SK-N-DZ (cell line): ENCODE results near the gene FAM162A.

ENCODE experiments used
- DNase-seq: peaks from one replicate; pipeline ENCODE4 v3.0.0-alpha.2; 2015; ENCODE audit warnings: low spot score

The FAM162A gene

DNA sequence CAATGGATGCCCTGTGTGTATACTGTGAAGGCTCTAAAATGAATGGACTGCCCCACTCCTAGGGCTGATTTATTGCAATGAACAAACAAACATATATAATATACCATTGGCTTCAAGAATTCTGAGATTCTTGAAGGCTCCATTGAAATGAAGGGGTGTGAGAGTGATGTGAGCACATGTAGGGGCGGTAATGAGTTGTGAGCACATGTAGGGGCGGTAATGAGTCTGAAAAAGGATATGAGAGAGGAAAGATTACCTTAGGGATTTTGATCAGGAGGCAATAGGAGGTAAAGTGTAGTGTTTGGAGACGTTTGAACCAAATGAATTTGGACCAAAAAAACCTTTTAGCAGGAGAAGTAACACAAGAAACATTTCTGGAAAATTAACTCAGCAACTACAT is 3.7 kb downstream of the FAM162A start:
- DNase-seq = no peak

DNA sequence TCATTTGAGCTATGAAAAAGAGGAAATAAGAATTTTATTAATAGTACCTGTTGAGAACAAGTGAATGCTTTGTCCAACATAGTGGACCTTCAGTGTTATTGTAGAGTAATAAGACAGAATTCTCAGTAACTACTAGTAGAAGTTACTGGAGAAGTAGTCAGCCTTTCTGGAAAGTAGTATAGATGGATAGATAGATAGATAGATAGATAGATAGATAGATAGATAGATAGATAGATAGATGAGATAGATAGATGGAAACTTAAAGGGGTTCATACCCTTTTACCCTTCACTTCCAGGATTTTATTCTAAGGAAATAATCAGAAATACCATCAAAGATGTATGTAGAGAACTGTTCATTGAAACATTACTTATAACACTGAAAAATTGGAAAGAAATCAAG is 5.2 kb downstream of the FAM162A start:
- no peak for DNase-seq

DNA sequence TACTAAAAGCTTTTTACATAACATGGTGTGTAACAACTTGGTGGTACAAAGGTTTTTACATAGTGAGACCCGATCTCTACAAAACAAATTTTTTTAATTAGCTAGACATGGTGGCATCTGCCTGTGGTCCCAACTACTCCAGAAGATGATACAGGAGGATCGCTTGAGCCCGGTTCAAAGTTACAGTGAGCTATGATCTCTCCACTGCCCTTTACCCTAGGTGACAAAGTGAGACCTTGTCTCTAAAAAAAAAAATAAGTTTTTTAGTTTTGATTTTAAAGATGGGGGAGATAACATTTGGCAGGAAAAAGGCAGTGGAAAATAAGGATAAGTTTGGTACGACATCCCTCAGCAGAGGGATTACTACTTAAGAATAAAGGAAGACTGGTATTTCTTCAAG is 5.9 kb downstream of the FAM162A start:
- DNase-seq = no peak

DNA sequence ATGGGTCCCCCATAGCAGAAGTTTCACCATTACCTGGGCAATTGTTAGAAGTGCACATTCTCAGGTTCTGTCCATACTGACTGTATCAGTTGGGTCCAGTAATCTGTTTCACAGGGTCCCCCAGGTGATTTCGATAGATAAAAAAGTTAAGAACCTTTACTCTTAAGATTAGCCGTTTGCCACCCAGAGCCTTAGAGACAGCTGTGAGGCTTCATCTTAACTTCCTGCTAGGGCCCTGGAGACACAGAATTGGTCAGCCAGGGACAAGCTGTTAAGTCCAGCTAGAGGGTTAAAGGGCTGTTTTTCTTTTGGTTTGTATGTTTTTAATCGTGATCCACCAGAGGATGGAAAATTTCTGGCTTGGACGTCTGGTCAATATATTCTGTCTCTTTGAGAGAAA is 6.7 kb downstream of the FAM162A start:
- DNase-seq = no peak

DNA sequence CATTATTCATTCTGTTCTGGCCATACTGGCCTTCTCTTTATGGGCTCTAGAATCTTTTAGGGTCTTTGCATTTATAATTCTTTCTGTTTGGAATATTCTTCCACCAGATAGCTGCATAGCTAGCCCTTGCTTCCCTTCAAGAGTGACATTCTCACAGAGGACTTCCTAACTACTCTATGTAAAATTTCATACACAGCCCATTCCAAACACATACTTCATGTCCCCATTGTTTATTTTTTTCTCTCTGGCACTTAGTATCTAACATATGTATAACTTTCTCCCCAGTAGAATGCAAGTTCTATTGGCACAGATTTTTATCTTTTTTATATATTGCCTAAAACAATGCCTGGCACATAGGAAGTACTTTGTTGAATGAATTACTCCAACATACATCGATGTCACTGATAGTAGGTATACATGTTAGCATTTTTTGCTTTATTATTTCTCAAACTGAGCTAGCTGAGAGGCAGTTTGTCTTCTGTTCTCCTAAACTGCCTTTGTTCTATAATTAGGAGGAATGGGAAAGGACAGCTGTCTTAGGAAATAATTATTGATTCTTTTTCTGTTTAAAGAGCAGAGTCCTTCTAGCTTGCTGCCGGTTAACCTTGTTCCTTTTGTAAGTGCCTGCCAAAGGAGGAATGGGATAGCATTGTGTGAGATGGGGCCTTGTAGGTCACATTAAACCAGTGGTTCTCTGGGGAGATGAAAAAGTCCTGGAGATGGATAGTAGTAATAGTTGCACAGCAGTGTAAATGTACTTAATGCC is 7.9 kb downstream of the FAM162A start:
- no peak for DNase-seq

DNA sequence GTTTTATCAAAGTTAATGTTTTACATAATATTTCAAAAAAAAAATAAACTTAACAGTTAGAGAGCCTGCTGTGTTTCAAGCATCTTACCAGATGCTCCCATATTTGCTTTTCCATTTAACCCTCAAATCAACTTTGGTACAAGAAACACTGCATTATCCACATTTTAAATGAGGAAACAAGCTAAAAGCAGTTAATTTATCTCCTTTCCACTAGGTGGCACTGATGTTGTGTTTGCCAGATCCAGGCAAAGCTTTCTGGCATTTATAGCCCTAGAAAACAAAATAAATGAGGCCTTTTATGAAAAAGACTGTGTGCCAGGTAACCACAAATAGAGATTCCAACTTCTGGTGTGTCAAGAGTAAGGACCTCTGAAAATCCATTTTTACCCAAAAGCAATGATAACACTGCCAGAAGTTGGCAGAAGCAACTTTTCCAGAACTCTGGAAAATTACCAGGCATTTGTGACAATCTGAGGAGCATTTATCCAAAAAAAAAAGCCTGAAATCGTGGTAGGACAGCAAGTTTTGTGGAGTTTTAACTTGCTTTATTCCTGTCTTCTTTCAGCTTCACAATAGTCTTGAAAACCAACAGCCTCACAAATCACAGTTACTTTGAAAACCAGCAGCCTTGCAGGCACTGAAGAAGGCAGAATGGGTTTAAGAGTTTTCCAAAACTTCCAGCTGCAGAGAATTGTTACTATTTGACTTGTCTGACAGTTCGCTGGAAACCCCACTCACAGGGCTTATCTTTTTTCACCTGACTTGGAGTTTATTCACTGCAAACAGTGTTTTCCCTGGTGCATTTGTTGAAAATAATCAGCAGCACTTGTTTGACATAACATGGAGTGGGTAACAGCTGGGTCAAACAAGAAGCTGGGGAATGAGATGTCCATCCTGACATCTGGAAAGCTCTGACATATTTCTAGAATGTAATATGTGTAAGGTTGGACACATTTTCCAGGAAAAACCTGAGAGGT is 9.2 kb downstream of the FAM162A start:
- DNase-seq = peak; percentile 39

DNA sequence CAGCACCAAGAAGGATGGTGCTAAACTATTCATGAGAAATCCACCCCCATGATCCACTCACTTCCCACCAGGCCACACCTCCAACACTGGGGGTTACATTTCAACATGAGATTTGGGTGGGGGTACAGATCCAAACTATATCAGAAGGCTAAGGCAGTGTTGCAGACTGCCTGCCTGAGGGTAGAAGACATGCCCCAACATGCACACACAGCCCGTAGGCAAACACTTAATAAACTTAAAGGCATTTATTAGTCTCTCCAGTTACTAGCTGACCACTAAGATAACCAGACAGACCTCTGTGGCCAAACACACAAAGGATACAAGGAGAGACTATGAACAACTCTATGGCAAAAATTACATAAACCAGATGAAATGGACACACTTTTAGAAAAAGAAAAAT is 10.2 kb downstream of the FAM162A start:
- DNase-seq = no peak

DNA sequence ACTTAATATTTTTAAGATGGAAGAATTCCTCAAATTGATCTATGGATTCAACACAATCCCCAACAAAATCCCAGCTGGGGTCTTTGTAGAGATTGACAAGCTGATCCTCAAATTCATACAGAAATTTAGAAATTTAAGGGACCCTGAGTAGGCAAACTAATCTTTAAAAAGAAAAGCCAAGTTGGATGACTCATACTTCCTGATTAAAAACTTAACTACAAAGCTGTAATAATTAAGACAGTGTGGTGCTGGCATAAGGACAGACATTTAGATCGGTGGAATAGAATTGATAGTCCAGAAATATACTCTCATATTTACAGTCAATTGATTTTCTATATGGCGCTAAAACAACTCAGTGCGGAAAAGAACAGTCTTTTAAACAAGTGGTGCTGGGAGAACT is 11.6 kb downstream of the FAM162A start:
- DNase-seq = no peak

DNA sequence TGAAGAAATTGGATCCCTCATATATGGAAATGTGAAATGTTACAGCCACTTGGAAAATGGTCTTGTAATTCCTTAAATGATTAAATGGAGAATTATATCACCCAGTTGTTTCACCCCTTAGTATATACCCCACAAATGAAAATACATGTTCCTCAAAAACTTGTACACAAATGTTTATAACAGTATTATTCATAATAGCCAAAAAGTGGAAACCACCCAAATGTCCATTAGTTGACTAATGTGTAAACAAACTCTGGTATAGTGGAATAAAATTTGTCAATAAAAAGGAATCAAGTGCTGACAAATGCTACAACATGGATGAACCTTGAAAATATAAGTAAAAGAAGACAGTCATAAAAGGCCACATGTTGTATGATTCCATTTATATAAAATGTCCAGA is 12.5 kb downstream of the FAM162A start:
- no peak for DNase-seq

DNA sequence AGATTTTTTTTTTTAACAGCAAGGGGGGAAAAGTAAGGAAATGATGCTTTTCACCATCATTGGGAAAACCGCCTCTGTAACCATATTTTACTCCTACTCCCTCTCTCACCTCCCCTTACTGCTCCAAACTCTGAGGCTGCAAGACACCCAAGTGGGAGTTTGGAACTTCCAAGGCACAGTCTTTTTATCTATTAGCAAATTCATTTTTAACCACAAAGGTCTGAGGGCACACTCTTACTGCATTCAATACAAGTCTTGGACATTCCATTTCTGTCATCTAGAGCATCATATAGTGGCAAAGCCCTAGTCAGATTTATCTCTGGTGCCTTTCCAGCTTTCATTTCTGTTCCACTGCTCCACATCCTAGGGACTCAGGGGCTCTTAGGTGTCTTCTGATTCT is 13.2 kb downstream of the FAM162A start:
- no peak for DNase-seq

DNA sequence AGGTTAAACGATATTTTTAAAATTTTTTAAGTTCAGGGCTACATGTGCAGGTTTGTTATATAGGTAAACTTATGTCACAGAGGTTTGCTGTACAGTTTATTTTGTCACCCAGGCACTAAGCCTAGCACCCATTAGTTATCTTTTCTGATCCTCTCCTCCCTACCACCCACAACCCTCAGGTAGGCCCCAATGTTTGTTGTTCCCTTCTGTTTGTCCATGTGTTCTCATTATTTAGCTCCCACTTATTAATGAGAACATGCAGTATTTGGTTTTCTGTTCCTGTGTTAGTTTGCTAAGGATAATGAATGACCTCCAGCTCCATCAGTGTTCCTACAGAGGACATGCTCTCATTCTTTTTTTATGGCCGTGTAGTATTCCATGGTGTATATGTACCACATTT is 14.9 kb downstream of the FAM162A start:
- no peak for DNase-seq

DNA sequence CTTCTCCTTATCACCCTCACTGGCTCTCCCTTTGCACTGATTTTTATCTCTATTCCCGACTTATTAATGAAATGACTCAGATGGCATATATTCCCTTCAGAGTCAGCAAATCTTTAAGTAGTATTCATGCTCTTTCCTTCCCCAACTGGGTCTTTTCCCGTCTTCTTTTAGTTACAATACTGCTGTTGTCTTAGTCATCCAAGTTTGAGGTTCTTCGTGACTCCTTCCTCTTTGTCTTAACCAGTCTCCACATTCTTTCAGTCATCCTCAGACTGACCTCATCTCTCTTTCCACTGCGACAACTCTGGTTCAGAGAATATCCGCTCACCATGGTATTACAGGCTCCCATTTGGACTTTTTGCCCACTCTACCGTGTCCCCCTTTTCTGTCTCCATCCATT is 19.5 kb downstream of the FAM162A start:
- DNase-seq = no peak

DNA sequence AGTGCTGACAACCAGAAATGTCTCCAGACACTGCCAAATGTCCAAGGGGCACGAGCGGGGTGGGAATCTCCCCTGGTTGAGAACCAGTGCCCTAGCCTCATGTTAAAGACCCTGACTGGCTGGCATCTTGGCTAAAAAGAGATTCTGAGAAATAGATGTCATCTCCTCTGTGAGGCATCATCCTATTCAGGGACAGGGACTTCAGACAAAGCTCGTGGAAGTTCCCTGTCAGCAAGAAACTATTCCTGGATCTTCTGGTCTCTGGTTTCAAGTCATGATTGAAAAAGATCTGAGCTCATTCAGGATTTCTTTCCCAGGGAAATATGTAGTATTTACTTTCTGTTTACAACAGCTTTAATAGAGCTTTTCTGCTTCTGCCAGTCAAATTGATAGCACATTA is 21.0 kb downstream of the FAM162A start:
- no peak for DNase-seq

DNA sequence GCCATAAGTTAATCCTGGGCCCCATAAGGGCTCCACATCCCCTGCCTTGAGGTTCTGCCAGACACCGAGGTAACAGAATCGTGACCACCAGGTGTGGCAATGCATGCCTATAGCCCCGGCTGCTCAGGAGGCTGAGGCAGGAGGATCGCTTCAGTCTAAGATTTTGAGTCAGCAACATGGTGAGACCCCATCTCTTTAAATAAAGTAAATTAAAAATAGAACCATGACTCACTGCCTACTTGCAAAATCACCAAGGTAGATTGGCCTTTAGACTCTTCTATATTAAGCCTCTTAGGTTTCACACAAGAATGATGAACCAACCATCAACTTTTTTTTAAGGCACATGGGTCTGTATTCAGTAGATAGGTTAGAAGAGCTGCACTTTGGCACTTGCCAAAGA is 22.2 kb downstream of the FAM162A start:
- no peak for DNase-seq

DNA sequence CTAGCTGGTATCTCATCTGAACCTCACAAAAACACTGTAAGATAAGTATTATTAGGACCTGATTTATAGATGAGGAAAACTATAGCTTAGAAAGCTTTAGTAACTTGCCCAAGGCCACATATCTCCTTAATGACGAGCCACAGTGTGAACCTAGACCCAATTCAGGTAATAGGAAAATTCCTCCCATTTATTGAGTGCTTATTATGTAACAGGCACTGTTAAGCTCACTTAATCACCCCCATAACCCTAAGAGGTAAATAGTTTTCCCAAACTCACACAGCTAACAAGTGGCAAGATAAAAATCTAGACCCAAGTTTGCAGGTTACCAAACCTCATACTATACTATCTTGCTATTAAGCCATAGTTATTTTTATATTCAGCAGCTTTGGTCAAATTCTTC is 24.0 kb downstream of the FAM162A start:
- no peak for DNase-seq

DNA sequence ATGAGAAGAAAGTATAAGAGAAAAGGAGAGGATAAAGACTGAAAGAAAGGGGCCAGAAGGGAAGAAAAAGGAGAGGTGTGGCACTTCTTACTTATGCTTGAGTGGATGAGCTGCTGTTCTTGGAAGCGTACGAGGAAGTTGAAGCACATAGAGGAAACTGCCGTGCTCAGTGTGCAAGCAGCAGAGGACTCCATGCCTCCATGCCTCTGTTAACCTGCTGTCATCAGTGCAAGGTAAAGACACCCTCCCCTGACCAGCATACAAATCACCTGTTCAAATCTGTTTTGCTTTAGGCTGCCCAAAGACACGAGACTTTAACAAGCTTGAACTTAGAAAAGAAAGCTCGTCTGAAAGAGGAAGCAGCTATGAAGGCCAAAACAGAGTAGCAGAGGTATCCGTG is 25.5 kb downstream of the FAM162A start:
- DNase-seq = no peak

DNA sequence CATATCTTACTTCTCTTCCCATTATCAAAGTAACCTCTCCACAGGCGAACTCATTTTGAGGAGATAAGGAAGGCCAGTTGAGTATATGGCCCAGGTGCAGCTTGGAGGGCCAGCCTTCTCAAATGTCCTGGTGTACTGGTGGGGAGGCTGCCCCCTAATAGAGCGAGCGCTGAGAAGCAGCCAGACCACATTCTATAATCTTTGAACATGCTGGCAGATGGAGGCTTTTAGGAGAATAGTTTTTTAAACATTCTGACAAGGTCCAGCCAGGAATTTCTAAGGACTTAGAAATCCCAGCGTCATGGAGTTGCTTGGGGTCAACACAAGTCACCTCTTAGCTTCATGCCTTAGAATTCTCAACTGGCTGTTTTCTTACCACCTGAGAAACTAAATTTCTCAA is 26.1 kb downstream of the FAM162A start:
- DNase-seq = no peak

DNA sequence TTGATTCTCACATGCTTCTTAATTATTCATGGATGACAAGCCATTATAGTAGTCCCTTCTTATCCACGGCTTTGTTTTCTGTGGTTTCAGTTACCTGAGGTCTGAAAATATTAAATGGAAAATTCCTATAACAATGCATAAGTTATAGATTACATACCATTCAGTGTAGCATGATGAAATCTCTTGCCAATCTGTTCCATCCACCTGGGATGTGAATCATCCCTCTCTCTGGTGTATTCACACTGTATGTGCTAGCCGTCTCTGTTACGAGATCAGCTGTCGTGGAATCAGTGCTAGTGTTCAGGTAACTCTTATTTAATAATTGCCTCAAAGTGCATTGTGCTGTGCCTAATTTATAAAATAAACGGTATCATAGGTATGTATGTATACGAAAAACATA is 26.7 kb downstream of the FAM162A start:
- DNase-seq = no peak

DNA sequence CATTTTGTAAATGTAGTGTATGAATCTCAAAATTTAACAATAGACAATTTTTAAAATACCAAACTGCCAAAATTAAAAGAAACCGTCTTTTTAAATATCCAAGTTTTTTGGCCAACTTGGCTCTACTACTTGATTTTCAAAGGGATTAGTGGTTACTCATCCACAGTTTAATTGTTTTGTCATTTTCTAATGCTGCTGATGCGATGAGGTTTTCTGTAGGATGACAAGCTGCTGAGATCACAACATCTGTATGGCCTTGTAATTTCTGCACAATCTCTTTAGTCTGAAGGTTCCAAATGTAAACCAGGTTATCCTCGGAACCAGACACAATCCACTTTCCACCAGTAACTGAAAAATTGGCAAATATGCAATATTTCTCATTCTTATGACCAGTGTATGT is 30.4 kb downstream of the FAM162A start:
- no peak for DNase-seq

DNA sequence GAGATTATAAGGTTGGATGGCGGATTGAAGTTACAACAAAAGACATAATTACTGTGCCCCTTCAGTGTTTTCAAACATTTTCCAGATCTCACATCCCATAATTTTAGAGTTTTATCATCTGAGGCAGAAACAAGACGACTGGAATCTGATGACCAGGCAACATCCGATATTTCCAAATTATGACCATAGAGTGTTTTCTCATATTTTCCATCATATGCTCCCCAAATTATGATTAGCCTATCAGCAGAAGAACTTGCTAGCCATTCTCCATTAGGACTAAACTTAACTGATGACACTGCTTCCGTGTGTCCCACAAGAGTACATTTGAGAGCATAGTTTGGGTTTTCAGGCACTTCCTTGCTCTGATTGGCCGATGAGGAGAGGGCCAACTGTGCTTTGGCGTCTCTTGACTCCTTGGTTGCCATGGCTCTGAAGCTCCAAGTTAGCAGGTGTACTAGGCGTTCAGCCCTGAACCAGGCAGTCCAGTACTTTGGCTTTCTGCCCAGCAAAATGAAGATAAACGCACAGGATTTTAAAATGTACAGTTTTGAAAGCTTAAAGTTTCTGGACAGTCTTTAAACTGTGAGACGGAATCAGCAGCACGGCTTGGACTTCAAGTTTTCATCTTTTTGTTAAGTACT is 31.2 kb downstream of the FAM162A start:
- DNase-seq = peak; percentile 21

DNA sequence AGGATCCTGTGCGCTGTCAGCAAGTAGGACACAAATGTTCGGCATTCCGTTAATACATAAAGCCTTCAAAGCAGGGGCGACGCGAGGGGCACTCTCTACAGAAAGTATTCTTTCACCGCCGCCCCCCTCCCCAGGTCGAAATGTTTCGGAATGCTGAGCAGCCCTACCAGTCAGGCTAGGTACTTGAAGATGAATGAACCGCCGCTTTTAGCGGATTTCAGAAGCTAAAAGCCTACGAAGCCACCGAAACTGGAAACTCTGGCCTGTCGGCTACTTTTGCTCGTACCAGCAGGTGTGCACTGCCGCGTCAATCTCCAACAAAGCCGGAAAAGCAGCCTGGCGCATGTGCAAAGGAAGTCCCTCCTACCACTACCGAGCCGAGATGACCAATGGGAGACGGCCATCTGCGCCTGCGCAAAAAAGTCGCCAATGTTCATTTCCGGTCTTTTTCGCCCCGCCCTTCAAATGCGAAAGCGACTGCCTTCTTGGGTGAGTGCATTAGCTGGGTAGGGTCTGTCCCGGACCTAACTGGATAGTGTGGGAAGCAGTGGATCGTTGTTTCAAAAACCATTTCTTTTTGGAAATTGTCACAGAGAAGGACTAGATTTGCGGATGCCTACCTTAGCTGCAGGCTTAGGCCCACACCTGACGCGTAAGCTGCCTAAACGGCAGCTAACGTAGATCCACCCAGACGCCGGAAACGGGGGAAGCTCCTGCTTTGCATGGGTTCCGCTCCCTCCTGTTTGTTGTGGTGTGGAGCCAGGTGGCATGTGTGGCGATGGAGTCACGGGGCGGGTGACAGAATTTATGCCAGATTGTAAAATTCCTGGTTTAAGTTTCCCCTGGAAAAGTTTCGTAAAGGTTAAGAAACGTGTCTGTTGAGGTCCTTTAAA is 32.0 kb downstream of the FAM162A start, which contains the start of gene WDR5B:
Gene WDR5B, minus strand, starts transcription at position 301 of the 893 bp plus-strand sequence. CDS start 534 bp downstream, outside the sequence.
- peak; percentile 98 for DNase-seq
